Parathyroid adenoma (tissue), 2 donors: ENCODE results near the gene CHIC2.

Experiments used
- H2AFZ ChIP-seq: fragments of 300-600 bp; sonication (generic); one replicate; pipeline ENCODE4 v1.7.0; 2017; ENCODE audit warnings: antibody characterized with exemption, mild to moderate bottlenecking
- H3K27ac ChIP-seq: fragments of 300-600 bp; sonication (generic); one replicate; pipeline ENCODE4 v1.7.0; 2017
- H3K27me3 ChIP-seq: fragments of 300-600 bp; sonication (generic); one replicate; pipeline ENCODE4 v1.7.0; 2017; ENCODE audit warnings: low read length; ENCODE audit not compliant: control insufficient read depth, insufficient read depth
- H3K36me3 ChIP-seq: fragments of 300-600 bp; sonication (generic); one replicate; pipeline ENCODE4 v1.7.0; 2017; ENCODE audit warnings: low read length; ENCODE audit not compliant: control insufficient read depth, insufficient read depth
- H3K4me1 ChIP-seq: fragments of 300-600 bp; sonication (generic); one replicate; pipeline ENCODE4 v1.7.0; 2017; ENCODE audit warnings: control low read depth
- H3K4me2 ChIP-seq: fragments of 300-600 bp; sonication (generic); one replicate; pipeline ENCODE4 v1.7.0; 2017; ENCODE audit warnings: low read length
- H3K4me3 ChIP-seq: fragments of 300-600 bp; sonication (generic); one replicate; pipeline ENCODE4 v1.7.0; 2017; ENCODE audit warnings: low read depth, low read length
- H3K79me2 ChIP-seq: fragments of 300-600 bp; sonication (generic); one replicate; pipeline ENCODE4 v1.7.0; 2017; ENCODE audit warnings: control low read depth
- H3K9ac ChIP-seq: fragments of 300-600 bp; sonication (generic); one replicate; pipeline ENCODE4 v1.7.0; 2017; ENCODE audit warnings: mild to moderate bottlenecking
- H3K9me3 ChIP-seq: fragments of 300-600 bp; sonication (generic); one replicate; pipeline ENCODE4 v1.7.0; 2017; ENCODE audit warnings: low read length; ENCODE audit not compliant: control insufficient read depth
- TF ChIP-seq, protein P1 (sequence below): fragments of 300-600 bp; sonication (generic); IDR thresholded peaks from one replicate; pipeline ENCODE4 v1.7.0; 2017; ENCODE audit warnings: antibody characterized with exemption, mild to moderate bottlenecking
- donor health status: primary hyperparathyroidism.

The CHIC2 gene

DNA sequence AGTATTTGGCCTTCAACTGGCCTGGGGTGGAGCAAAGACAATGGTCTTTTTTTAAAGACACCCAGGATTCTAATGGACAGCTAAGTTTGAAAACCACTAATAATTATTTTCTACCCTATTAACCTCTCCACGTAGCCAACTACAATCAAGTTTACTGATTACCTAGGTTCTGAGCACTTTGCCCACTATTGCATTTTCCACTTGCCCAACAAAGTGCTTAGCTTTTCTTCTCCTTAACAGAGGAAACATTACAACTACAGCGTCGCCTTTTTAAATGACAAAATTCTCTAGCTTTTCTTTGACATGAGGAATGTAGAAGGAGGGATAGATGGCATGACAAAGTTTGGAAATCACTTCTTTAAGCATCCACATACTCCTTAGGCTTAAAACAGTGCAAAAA lies 2.0 kb downstream of the CHIC2 start:
- H3K79me2 ChIP-seq, result peaks cover 13% of the 10 kb centered on the region
- no peak overlapping the region for H3K27ac ChIP-seq
- H3K4me2 ChIP-seq, result peak overlapping the region; percentile 79
- H3K27me3 ChIP-seq, result no peaks in the 10 kb centered on the region
- TF ChIP-seq, protein P1, sequence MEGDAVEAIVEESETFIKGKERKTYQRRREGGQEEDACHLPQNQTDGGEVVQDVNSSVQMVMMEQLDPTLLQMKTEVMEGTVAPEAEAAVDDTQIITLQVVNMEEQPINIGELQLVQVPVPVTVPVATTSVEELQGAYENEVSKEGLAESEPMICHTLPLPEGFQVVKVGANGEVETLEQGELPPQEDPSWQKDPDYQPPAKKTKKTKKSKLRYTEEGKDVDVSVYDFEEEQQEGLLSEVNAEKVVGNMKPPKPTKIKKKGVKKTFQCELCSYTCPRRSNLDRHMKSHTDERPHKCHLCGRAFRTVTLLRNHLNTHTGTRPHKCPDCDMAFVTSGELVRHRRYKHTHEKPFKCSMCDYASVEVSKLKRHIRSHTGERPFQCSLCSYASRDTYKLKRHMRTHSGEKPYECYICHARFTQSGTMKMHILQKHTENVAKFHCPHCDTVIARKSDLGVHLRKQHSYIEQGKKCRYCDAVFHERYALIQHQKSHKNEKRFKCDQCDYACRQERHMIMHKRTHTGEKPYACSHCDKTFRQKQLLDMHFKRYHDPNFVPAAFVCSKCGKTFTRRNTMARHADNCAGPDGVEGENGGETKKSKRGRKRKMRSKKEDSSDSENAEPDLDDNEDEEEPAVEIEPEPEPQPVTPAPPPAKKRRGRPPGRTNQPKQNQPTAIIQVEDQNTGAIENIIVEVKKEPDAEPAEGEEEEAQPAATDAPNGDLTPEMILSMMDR, result no peak
- peaks cover 6% of the 10 kb centered on the region for H3K4me1 ChIP-seq
- no peaks in the 10 kb centered on the region for H3K36me3 ChIP-seq
- no peak overlapping the region for H3K9ac ChIP-seq
- H3K4me3 ChIP-seq, result peak overlapping the region; percentile 73
- no peak overlapping the region for H2AFZ ChIP-seq
- H3K9me3 ChIP-seq, result no peaks in the 10 kb centered on the region

- no peaks in the 10 kb centered on the region for H3K27me3 ChIP-seq
- no peak overlapping the region for H3K9ac ChIP-seq
- H3K4me2 ChIP-seq, result no peak overlapping the region
- TF ChIP-seq, protein P1, result no peak
- peaks cover 9% of the 10 kb centered on the region for H3K4me1 ChIP-seq
- no peaks in the 10 kb centered on the region for H3K9me3 ChIP-seq
- no peaks in the 10 kb centered on the region for H3K36me3 ChIP-seq
- H3K4me3 ChIP-seq, result no peak overlapping the region
- no peak overlapping the region for H3K27ac ChIP-seq
- peaks cover 15% of the 10 kb centered on the region for H3K79me2 ChIP-seq
- H2AFZ ChIP-seq, result no peak overlapping the region
Measured at GRCh38 chr4:54061873-54062272, 2.5 kb downstream of the CHIC2 start.

DNA sequence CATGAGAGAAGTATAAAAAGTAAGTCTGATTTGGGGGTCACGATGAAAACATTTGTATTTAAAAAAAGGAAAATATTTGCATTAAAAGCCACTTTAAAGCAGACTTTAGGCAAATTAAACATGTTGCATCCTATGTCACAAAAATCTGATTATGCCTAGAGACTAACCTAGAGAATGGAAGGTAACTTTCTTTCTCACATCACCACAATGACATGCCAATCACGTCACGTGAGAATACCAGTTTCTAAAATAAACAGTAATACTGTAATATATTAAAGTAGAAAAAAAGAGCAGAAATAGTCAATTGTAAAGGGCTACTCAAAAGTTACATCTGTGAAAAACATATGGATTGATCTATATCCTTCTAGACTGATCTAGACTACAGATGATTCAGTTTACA lies 3.3 kb downstream of the CHIC2 start:
- Histone ChIP-seq H3K9me3 (no peaks in the 10 kb centered on the region), H3K4me1 (peaks cover 9% of the 10 kb centered on the region), H3K9ac (no peak overlapping the region), H3K4me3 (no peak overlapping the region), H3K27ac (no peak overlapping the region), H3K4me2 (peak overlapping the region; percentile 25), H3K79me2 (peaks cover 15% of the 10 kb centered on the region), H3K27me3 (no peaks in the 10 kb centered on the region), H3K36me3 (no peaks in the 10 kb centered on the region), H2AFZ (no peak overlapping the region)
- TF ChIP-seq, protein P1, result no peak

DNA sequence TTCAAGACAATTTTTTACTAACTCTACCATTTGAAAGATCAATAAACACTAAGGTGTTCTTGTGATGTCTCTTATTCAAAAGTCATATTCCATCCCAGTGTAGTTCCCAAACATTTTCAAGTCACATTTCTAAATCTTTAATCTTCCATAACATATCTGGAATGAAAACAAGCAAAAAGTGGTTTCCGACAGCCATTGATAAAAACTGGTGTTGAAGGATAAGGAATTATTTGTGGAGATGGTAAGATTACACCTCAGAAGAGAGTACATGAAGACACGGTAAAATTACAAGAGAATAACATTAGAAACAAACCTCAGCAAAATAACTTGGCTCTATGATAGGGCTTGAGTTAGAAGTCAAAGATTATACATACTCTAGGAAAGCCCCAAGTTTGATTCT lies 4.3 kb downstream of the CHIC2 start:
- TF ChIP-seq, protein P1, result no peak
- H3K36me3 ChIP-seq, result no peaks in the 10 kb centered on the region
- H3K4me3 ChIP-seq, result peak overlapping the region; percentile 23
- H3K27ac ChIP-seq, result no peak overlapping the region
- H2AFZ ChIP-seq, result no peak overlapping the region
- peak overlapping the region; percentile 25 for H3K4me2 ChIP-seq
- H3K9ac ChIP-seq, result no peak overlapping the region
- no peaks in the 10 kb centered on the region for H3K9me3 ChIP-seq
- peaks cover 15% of the 10 kb centered on the region for H3K79me2 ChIP-seq
- H3K27me3 ChIP-seq, result no peaks in the 10 kb centered on the region
- peaks cover 9% of the 10 kb centered on the region for H3K4me1 ChIP-seq

- peaks cover 10% of the 10 kb centered on the region for H3K79me2 ChIP-seq
- H3K4me1 ChIP-seq, result peaks cover 9% of the 10 kb centered on the region
- no peak overlapping the region for H2AFZ ChIP-seq
- H3K4me3 ChIP-seq, result no peak overlapping the region
- no peak overlapping the region for H3K4me2 ChIP-seq
- no peaks in the 10 kb centered on the region for H3K36me3 ChIP-seq
- TF ChIP-seq, protein P1, result no peak
- no peak overlapping the region for H3K9ac ChIP-seq
- no peaks in the 10 kb centered on the region for H3K27me3 ChIP-seq
- no peaks in the 10 kb centered on the region for H3K9me3 ChIP-seq
- no peak overlapping the region for H3K27ac ChIP-seq
Measured at GRCh38 chr4:54058171-54058570, 6.2 kb downstream of the CHIC2 start.
